MM.1S (cell line): ENCODE data around the gene NUP155.
"Not testable (repeated sequence)": the region's sequence is repeated elsewhere in the genome, so short reads cannot be mapped to it uniquely, and the experiment has no call there.

Experiments
- CTCF ChIP-seq: fragments of 300-600 bp; sonication (generic); IDR thresholded peaks from 2 replicates; pipeline ENCODE4 v1.5.1; 2016; ENCODE audit warnings: antibody characterized with exemption, low read length, mixed read lengths
- EZH2 ChIP-seq: fragments of 300-600 bp; sonication (generic); optimal IDR thresholded peaks from 2 replicates; pipeline ENCODE3; 2017; ENCODE audit warnings: low read depth, mild to moderate bottlenecking, antibody characterized with exemption, low read length, mixed read lengths

GRCh38 chr5:37378066-37378465 lies 7.2 kb upstream of the NUP155 start:
- TF ChIP-seq CTCF, EZH2: not testable (repeated sequence)
